Ammon's horn (tissue), 1 donor: Measurements from ENCODE around the gene GABRA4.

Experiments
- DNase-seq: peaks from one replicate; pipeline ENCODE4 v3.0.0-alpha.2; 2016; ENCODE audit warnings: low spot score

Gene GABRA4

DNA sequence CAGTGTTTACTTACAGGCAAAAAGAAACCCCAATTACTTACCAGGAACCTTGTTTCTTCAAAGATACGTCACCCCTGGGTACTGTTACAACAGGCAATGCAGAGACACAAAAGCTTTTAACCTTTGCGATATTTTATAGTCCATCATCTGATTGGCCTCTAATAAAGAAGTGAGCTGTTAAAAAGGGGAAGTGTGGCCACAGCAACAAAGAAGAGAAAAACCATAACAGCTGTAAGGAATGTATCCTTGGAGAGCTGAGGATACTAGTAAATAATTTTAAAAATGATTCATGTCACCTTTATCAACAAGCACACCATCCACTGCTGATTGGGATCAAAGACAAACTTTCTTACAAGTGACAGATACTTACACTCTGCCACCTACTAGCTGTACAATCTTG, 14.1 kb downstream of the GABRA4 start:
- no peak for DNase-seq

DNA sequence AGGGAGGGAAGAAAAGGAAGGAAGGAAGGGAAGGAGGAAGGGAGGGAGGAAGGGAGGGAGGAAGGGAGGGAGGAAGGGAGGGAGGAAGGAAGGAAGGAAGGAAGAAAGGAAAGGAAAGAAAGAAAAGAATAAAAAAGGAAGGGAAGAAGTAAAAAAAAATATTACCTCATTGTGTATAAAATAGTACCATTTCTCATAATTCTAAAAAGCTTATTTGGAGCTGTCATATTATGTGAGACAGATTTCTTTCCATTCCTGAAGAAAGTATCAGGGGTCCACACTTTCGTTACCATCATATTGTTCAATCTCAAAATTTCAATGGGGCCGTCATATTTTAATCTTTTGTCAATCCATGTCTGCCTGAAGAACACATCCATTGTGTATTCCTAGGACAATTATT, 16.1 kb downstream of the GABRA4 start:
- no peak for DNase-seq

DNA sequence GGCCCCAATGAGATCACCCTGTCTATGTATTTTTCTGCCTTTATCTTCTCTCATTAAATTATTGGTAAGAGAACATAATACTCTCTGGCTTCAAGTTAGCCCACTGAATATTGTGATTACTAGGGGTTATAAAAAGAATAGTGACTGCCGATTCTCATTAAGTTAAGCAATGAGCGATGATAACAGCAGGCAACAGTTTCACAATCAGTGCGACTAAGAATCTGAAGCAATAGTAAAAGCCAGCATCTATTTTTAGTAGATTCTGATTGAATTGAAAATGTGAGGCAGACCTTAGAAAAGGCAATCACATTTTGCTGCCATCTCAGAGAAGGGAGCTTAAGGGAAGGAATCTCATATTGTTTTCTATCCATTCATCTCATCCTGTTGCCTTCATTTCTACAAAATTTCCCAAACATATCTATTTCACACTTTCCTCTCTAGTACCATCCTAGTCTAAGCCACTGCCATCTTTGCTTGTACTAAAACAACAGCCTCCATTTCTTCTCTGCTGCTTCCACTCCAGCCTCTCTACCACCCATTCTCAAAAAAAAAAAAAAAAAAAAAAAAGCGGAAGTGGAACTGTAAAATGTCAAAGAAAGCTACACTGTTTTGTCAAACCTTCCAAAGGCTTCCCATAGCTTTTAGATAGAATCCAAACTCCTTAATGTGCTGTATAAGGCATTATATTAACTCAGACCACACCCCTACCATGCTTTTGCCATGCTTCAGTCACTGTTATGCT, 17.4 kb downstream of the GABRA4 start:
- peak; percentile 45 for DNase-seq

DNA sequence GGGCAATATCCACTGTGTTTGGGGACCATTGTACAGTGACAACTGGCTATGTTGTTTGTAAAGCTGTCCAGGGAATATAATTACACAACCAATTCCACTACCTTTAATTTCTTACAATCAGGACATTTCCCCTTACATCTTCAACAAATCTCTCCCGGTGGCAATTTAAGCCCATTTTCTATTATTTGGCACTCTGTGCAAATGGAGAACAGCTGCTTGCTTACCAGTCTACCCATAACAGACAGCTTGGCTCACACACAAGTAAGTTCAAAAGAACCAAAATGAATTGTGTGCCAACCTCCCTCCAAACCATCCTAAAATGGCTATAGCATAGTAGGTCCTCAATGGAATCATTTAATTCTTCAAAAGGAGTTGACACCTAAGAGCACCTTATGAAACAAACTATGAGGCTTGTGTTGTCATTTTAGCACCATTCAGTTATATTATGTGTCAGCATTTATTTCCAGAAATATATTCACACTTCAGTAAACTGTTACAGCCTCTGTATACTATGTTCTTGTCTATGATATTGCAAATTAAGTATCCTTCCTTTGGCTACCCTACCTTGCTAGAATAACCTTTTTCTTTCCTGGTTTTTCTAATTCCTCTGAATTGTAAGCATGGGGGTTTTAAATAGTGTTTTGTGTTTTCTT, 18.4 kb downstream of the GABRA4 start:
- DNase-seq, result no peak

DNA sequence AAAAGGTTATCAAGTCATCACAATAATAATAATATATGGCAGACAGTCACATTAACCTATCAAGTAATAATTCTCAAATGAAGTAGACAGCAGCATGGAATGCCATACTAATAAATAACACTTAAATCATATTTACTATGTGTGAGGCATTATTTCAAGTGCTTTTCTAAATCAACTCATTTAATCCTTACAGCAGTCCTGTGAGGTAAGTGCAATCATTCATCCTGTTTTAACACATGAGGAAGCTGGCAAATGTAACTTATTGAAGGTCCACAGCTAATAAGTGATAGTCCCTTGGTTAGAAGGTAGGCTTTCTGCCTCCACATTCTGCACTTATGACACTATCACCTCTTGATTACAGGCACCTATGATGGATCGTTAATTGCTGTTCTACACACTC, 24.5 kb downstream of the GABRA4 start:
- no peak for DNase-seq

DNA sequence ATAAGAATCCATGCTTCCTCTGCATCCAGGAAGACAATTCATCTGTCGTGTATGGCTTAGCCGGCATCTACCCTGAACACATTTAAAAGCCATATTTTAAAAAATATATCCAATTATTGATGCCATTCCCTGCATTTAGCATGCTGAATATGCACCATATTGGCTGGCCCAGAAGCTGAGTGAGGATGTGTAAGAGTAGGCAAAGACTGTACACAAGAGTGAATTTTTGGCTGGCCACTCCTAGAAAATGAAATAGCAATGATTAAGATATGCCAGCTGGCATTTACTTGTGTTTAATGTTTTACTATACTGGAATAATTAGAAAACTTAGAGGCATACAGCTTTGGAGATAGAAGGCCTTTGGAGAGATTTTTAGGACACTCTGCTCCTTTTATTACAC, 25.8 kb downstream of the GABRA4 start:
- no peak for DNase-seq

DNA sequence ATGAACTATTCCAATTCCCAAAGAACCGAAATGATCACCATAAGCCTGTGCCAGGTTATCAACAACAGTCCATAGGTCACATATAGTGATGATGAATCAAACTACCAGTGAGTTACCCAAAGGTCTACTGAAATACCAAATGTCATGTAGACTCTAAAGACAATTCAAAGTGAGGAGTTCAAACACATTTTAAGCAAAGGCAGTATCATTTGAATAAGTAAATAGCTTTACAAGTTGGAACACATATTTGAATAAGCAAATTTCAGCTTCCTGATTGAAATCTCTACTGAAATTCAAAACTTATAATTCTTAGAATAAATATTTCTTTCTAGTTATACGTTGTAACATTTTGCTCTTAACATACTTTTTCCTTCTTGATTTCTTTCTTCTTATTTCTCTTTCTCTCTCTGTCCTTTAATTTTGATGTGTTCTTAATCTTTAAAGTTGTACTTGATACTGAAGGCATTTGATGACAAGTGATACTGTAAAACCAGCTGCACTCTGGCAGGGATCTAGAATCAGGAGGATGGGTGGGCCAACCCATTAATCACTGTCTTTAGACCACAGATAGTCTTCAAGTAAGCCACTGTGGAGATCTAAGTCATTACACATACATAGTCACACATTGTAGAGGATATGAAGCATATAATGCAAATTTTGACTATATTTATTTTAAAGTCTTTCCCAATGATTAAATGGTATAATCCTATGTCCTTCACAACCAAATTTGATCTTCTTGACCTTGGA, 34.5 kb downstream of the GABRA4 start:
- no peak for DNase-seq

DNA sequence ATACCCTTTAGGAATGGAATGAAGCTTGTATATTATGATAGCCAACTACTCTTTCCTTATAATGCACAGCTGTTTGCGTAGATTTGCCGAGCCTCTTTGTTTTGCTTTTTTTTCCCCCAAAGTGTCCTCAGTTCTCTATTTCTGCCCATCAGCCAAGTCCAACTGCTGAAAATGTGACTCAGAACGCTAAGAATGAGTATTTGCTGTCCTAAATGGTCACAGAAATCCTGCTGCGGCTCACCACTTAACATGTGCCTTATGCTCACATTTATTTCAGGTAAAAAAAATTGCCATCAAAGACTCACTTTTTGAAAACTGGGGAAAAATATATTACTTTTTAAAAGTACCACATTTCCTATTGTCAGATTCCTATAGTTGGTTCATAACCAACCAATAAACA, 36.9 kb downstream of the GABRA4 start:
- no peak for DNase-seq

DNA sequence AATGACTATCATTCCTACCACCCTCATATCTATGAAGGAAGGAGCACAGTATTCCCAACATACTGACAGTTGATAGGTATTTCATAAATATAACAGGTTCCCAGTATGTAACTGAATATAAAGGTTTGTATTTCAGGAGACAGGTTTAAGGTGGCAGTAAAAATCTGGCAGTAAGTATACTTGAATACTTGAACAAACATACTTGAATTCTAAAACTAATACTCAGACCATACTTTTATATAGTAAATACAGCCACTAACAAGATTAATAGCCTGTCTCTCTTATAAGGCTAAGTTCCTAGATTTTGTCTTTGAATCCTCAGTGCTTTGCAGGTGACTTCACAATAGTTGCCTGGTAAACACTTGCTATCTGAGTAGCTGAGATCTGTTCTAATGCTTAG, 37.8 kb downstream of the GABRA4 start:
- DNase-seq, result no peak

DNA sequence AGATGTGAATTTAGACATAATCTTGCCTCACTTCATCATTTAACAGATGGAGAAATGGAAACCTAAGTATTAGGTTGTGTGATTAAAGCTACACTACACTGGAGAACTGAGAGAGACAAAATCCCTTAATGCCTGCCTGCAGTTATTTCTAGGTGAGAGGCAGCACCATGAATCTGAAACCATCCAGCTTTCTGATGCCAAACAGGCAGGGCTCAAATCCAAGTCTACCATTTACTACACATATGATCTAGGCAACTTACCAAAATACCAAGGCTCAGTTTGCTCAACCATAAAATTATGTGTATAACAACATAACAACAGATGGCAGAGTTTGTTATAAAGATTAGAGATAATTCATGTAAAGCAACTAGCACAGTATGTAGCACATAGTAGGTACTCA, 38.7 kb downstream of the GABRA4 start:
- DNase-seq, result peak; percentile 32

DNA sequence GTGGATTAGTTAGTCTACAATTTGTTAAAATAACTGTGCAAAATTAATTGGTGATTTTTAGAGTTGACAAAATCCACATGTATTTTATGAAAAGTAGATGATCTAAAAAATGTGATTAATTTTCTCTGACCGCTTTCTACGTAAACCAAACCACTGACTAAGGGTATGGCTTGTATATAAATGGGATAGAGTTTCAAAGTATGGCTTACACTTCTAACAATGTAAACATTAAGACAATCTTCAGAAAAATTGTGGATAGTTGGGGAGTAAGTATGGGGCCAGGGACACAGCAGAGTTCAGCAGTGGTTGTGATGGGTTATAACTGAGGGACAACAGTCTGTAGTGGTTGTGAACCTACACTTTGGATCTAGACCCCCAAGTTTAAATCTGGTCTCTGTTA, 39.8 kb downstream of the GABRA4 start:
- no peak for DNase-seq

DNA sequence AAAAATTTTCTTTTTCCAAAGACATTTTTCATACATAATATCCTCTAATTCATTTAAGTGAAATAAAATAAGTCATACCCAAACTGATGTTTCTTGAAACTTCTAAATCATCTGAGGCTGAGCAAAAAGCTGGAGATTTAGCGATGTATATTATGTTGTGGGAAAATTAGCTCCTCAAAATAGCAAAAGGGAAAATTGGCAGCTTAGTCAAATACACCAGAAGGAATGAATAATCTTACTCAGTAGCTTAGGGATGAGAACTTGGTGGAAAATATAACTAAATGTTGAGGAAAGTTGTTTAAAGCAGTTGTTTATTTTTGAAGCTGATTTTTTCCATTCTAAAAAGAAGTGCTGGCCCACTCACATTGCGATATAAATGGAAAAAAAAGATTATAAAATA, 40.9 kb downstream of the GABRA4 start:
- DNase-seq, result no peak

DNA sequence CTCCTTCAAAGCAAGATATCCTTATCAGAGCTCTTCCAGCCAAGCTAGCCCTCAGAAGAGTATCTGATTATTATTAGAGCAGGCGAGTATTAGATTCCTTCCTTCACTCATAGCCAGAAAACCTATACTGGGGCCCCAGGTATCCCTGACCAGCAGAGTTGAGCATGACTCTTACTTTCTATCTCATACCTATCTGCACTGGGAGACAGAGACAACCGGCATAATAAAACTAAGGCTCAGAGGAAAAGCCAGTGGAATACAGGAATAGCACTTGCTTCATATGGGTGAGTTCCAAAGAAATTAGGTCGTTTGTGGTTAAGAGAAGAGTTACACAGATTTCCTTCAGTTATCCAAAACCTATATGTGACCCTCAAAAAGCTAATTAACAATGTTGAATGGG, 42.6 kb downstream of the GABRA4 start:
- DNase-seq, result no peak

DNA sequence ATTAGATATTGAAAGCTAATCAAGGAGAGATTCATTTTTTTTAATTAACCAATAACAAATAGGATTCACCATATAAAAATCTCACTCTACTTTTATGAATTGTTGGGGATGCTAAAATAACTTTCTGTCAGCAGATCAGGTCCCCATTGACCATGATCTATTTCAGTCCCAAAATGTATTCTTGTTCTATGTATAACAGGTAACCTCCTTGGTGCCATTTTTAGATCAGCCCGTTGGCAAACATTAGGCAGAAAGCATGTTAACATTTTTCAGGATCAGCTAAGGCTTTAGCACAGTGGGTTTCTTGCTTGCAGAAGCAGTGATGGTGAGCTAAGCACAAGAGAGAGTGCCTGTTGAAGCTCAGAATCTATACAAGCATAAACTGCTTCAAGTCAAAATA, 43.6 kb downstream of the GABRA4 start:
- DNase-seq, result no peak

DNA sequence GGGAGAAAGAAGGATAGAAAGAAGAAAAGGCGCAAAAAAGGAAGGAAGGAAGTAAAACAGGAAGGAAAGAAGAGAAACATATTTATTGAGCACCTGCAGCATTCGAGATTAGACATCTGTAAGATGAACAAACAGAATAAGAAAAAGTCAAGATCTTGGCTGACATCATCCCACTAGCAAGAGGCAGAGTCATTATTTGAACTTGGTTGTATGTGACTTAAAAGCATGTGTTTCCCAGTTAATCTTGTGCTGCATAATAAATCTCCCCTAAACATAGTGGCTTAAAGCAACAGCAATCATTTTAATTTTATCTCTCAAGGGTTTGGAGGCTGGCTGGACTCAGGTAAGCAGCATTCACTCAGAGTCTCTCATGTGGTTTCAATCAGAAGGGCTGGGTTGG, 45.8 kb downstream of the GABRA4 start:
- no peak for DNase-seq

DNA sequence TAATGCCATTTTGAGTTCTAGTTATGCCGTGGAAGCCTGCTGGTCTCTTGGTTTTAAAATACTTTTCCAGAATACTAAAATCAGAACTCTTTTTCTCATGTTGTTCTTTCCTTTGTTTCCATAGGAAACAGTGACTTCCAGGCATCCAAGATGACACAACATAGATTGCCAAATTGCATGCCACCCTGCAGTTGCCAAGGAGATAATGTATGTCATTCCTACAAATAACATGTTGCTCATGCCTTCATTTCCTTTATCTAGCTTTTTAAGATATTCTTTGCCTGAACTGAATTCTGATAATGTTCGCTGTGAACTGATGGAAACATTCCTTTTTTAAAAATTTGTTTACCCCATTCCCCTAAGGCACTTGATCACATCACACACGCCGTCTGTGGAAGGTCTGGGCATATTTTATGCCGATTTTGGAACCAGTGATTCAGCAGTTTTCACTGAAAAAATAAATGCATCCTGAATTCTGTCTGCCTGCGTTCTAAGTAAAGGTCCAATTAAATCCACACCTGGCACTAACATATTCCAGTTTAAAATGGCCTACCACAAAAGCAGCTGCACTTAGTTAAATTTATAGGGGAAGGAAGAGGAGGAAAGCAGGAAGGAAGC, 46.4 kb downstream of the GABRA4 start:
- DNase-seq, result peak; percentile 23

DNA sequence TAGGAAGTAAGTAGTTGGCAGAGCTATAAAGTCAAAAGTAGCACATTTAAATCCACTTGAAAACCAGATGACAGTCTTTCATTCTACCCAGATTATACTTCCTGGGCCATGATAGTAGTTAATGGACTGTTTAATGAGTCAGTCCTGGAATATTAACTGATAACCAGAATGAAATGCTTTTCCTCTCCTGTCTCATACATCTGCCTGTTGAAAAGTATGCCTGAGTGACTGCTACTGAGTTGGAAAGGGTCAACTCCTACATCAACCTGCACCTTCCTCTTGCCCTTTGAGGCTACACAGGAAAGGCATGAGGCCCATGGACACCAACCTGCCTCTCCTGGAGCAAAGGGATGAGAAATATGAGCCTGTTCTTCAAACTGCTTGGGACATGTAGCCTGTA, 48.3 kb downstream of the GABRA4 start:
- no peak for DNase-seq

DNA sequence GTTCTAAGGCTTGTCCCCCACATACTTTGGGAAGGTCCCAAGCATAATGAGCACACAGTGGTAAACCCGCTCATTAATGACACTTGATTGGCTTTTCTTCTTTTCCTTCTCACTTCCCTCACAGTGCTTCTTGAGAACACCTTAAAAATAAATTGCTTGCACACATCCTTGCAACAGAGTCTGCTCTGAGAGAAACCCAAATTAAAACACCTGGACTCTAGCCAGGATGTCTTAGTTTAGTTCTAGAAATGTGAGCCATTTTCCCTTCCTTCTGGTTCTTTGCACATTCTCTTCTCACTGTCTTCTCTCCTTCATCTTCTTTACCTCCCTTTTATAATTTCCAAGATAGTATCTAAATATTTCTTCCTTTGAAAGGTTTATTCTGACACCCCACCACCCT, 49.0 kb downstream of the GABRA4 start:
- no peak for DNase-seq

DNA sequence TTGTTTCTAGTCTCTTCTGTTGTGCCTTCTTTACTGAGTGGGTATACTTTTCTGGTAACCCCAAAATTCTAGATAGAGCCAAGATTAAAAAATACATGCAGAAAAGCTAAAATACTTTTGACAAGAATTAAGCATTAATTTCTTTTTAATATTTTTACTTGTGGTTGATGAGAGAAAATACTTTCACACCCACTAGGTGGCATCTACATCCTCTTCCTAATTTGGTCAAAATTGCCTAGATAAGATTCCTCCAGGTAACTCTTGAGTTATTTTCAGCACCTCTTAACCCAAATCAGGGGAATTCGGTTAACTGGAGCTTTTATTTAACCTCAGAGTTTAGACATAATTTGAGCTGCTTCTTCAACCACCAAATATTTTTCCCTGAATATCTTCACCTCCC, 55.9 kb downstream of the GABRA4 start:
- DNase-seq, result no peak

DNA sequence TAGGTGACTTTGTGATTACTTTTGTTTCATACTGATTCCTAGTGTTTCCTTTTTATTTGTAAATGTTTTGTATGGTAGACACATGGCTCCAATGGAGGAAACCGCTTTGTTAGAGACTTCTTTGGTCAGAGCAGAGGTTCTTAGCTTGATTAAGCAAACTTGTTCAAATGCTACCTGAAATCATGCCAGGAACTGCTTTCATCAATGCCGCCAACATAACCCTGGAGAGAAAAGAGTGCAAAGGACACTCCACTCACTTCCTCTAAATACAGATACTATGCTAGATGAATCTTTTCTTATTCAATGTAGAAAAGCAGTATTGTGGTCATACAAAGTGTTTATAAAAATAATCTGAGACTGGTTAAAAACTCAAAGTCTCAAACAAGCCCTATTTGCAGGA, 58.7 kb downstream of the GABRA4 start:
- DNase-seq, result no peak

DNA sequence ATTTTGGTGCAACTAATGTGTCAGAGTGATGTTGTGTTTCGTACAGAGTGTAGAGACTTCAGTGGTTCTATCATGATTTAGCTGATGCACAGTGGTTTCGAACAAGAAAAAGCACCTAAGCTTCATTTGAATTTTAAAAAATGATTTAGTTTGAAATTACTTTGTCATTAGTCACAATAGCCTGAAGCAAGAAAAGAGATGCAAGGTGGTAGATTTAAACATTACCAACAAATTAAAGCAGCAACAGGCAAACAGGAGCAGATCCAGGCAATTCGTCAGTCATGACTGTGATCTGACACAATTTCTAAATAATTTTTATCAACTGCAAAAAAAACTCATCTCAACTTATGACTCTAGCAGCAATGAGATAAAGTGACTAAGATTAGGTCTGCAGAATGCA, 59.7 kb downstream of the GABRA4 start:
- DNase-seq, result no peak

DNA sequence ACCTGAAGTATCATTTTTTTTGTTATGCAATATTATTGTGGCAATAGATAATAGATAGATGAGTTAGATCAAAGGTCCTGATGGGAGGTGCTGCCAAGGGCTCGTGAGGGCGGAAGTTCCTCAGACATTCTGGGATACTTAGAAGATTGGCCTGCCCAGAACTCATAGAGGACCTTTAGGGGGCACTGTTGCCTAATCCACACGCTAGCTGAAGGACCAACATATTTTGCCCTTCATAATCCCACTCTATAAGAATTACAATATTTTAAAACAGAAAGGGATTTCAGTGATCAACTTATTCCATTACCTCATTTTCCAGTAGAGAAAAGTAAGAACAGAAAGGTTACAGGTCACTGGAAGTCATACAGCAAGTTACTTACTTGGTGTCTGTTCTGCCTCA, 61.4 kb downstream of the GABRA4 start:
- DNase-seq, result peak; percentile 67

DNA sequence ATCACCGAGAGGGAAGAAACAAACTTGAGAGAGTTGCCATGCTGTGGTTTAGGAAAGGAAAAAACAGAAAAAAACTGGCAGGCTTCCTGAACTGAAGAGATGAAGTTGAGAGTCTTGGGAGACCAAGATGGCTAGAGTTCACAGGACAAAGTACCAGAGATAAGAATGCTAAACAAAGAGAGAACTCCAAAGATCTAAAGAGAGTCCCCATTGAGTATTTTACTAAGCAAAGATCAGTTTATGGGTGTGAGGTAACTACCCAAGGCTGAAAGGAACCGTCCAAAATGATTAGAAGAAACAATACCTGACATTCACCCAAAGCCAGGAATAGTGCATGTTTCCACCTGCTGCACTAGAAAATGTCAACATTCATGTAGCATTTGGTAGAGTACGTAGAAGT, 62.5 kb downstream of the GABRA4 start:
- DNase-seq, result no peak
